ENCODE measurements around the gene RESF1. TPM values are rescaled to one million over a fixed set of nuclear protein-coding genes. Genes with fewer than 3 reads are reported as not detected.

Gene RESF1
- total and polyA plus RNA-seq, 2 of the 13 experiments (the other 11 are each of a cell fraction or from before 2014, with no cell fraction given) = 7.9 to 16.8 TPM

- TF ChIP-seq DZIP1 (CRISPR knock-in tag; IDR thresholded peaks at IDR 0.05) (no peak), ZBTB39 (CRISPR knock-in tag; IDR thresholded peaks at IDR 0.05) (0 out of 2 replicates have a peak, but pooled peaks have one; percentile 19), ZNF629 (CRISPR knock-in tag; conservative IDR thresholded peaks at IDR 0.05) (no peak), ISX (CRISPR knock-in tag; conservative IDR thresholded peaks at IDR 0.05) (no peak), ZNF567 (CRISPR knock-in tag; IDR thresholded peaks at IDR 0.05; ENCODE audit: borderline replicate concordance) (no peak), SNAPC5 (CRISPR knock-in tag; IDR thresholded peaks at IDR 0.05; ENCODE audit: borderline replicate concordance) (no peak), ZSCAN21 (CRISPR knock-in tag; IDR thresholded peaks at IDR 0.05; ENCODE audit: borderline replicate concordance) (no peak), ZNF580 (CRISPR knock-in tag; IDR thresholded peaks at IDR 0.05; ENCODE audit: borderline replicate concordance, low read depth) (no peak), NFYC (CRISPR knock-in tag; IDR thresholded peaks at IDR 0.05) (no peak), ZNF335 (CRISPR knock-in tag; IDR thresholded peaks at IDR 0.05) (0 out of 2 replicates have a peak, but pooled peaks have one; percentile 15), SNAPC4 (CRISPR knock-in tag; IDR thresholded peaks at IDR 0.05) (no peak), NCOA2 (CRISPR knock-in tag; IDR thresholded peaks at IDR 0.05) (0 out of 2 replicates have a peak, but pooled peaks have one; percentile 6), IKZF4 (CRISPR knock-in tag; IDR thresholded peaks at IDR 0.05; ENCODE audit: borderline replicate concordance, low read depth, not compliant biosample characterization) (no peak), ZNF362 (CRISPR knock-in tag; IDR thresholded peaks at IDR 0.05; ENCODE audit: borderline replicate concordance) (no peak), MXD4 (CRISPR knock-in tag; IDR thresholded peaks at IDR 0.05) (no peak), ZNF260 (CRISPR knock-in tag; IDR thresholded peaks at IDR 0.05; ENCODE audit: borderline replicate concordance, low read depth) (no peak)
Observed at GRCh38 chr12:31958569-31959160, 550 bp upstream of the RESF1 start (continued).
